H1 (cell line): ENCODE data around the gene TFDP1. TPM values are rescaled to one million over a fixed set of nuclear protein-coding genes. Genes with fewer than 3 reads are reported as not detected.

Source experiments
- CTCF ChIA-PET: fragments of 300-600 bp; sonication (Branson Sonifier 250); formaldehyde crosslinking; loops from one replicate; lab custom pipeline; 2021; ENCODE audit not compliant: partially characterized antibody; lab: Charles Lee
- POLR2A ChIA-PET: fragments of 300-600 bp; sonication (Branson Sonifier 250); formaldehyde crosslinking; loops from one replicate; lab custom pipeline; 2021; ENCODE audit warnings: inconsistent platforms; ENCODE audit not compliant: partially characterized antibody; lab: Charles Lee
- DNase-seq, 2 experiments: peaks; one replicate each; pipeline versions ENCODE4 v3.0.0 to v3.0.0-alpha.2; 2010 to 2022; ENCODE audit warnings: low spot score in 2 of 2, low read depth in 1 of 2, mixed read lengths in 1 of 2
- FAIRE-seq: peaks from 2 replicates; lab custom pipeline; 2011; peaks lifted over from hg19 to GRCh38; lab: Jason Lieb, UNC
- H2AFZ ChIP-seq: 2 replicates; pipeline ENCODE4 v1.8.1; 2012; ENCODE audit warnings: low read length, inconsistent platforms
- H2AK5ac ChIP-seq: 2 replicates; pipeline ENCODE4 v1.6.1; 2013; ENCODE audit warnings: low read depth, low read length
- H2BK120ac ChIP-seq: replicated peaks from 2 replicates; pipeline ENCODE3; 2013; ENCODE audit warnings: low read depth, low read length, inconsistent platforms
- H2BK12ac ChIP-seq: 2 replicates; pipeline ENCODE4 v1.6.1; 2013; ENCODE audit warnings: low read depth, low read length
- H2BK15ac ChIP-seq: 2 replicates; pipeline ENCODE4 v1.6.1; 2013; ENCODE audit warnings: low read length
- H2BK20ac ChIP-seq: 2 replicates; pipeline ENCODE4 v1.6.1; 2013; ENCODE audit warnings: low read length
- H2BK5ac ChIP-seq: 2 replicates; pipeline ENCODE4 v1.6.1; 2013; ENCODE audit warnings: low read depth, low read length
- H3K14ac ChIP-seq: 2 replicates; pipeline ENCODE4 v1.6.1; 2013; ENCODE audit warnings: inconsistent platforms; ENCODE audit not compliant: insufficient read length
- H3K18ac ChIP-seq: 2 replicates; pipeline ENCODE4 v1.6.1; 2013; ENCODE audit warnings: low read length; ENCODE audit errors: extremely low read depth
- H3K23ac ChIP-seq: 2 replicates; pipeline ENCODE4 v1.6.1; 2013; ENCODE audit warnings: inconsistent platforms; ENCODE audit not compliant: insufficient read length
- H3K23me2 ChIP-seq: 2 replicates; pipeline ENCODE4 v1.6.1; 2013; ENCODE audit warnings: low read depth, low read length
- H3K27ac ChIP-seq: 2 replicates; pipeline ENCODE4 v1.6.1; 2011; ENCODE audit warnings: low read depth, low read length, inconsistent platforms
- H3K27me3 ChIP-seq, 4 experiments: replicated peaks in 1 of 4; 1 replicate in 1 of 4; 2 replicates in 3 of 4; pipeline versions ENCODE4 v1.6.1 to v1.8.1; 2011 to 2013; ENCODE audit warnings: low read length in 3 of 4, mild to moderate bottlenecking in 3 of 4, inconsistent platforms in 2 of 4, mixed read lengths in 2 of 4, moderate library complexity in 1 of 4; ENCODE audit not compliant: control insufficient read depth in 3 of 4, insufficient read depth in 3 of 4; ENCODE audit errors: extremely low read depth in 1 of 4
- H3K36me3 ChIP-seq, 4 experiments: 2 replicates each; pipeline versions ENCODE4 v1.6.1 to v1.8.1; 2011 to 2013; ENCODE audit warnings: mild to moderate bottlenecking in 4 of 4, low read length in 3 of 4, moderate library complexity in 2 of 4, control low read depth in 1 of 4, inconsistent platforms in 1 of 4; ENCODE audit not compliant: insufficient read depth in 4 of 4, control insufficient read depth in 2 of 4
- H3K4ac ChIP-seq: replicated peaks from 2 replicates; pipeline ENCODE3; 2013; ENCODE audit warnings: low read length, low read depth, mixed read lengths, inconsistent platforms; ENCODE audit not compliant: insufficient read length
- H3K4me1 ChIP-seq, 4 experiments: replicated peaks in 1 of 4; 1 replicate in 1 of 4; 2 replicates in 3 of 4; pipeline versions ENCODE4 v1.6.1 to v1.8.1; 2011 to 2013; ENCODE audit warnings: low read length in 3 of 4, inconsistent platforms in 2 of 4, mixed read lengths in 1 of 4; ENCODE audit not compliant: insufficient read depth in 4 of 4, control insufficient read depth in 3 of 4
- H3K4me2 ChIP-seq, 2 experiments: 2 replicates each; pipeline versions ENCODE4 v1.6.1 to v1.8.1; 2011 to 2013; ENCODE audit warnings: low read depth in 2 of 2, low read length in 2 of 2, control low read depth in 1 of 2, inconsistent platforms in 1 of 2, mild to moderate bottlenecking in 1 of 2; ENCODE audit not compliant: insufficient read depth in 1 of 2
- H3K4me3 ChIP-seq, 4 experiments: fragments of 200-600, 300-600 bp in 1 of 4; sonication (generic), shearing (Covaris generic), sonication (Bioruptor Twin) in 1 of 4; 2 replicates each; pipeline versions ENCODE4 v1.5.1 to v1.8.1; 2011 to 2016; ENCODE audit warnings: low read length in 4 of 4, low read depth in 3 of 4, control low read depth in 2 of 4, inconsistent platforms in 2 of 4, mild to moderate bottlenecking in 2 of 4, mixed read lengths in 1 of 4, moderate library complexity in 1 of 4; ENCODE audit not compliant: insufficient read depth in 2 of 4; ENCODE audit errors: extremely low read depth in 1 of 4
- H3K56ac ChIP-seq: replicated peaks from 2 replicates; pipeline ENCODE3; 2013; ENCODE audit warnings: low read depth, mild to moderate bottlenecking, mixed read lengths, low read length, inconsistent platforms; ENCODE audit not compliant: insufficient read length
- H3K79me1 ChIP-seq: 2 replicates; pipeline ENCODE4 v1.6.1; 2013; ENCODE audit warnings: low read depth, low read length, control low read depth
- H3K79me2 ChIP-seq, 2 experiments: 2 replicates each; pipeline versions ENCODE4 v1.6.1 to v1.8.1; 2012 to 2013; ENCODE audit warnings: low read length in 2 of 2, mild to moderate bottlenecking in 2 of 2, inconsistent platforms in 1 of 2; ENCODE audit not compliant: insufficient read depth in 2 of 2, control insufficient read depth in 1 of 2
- H3K9ac ChIP-seq, 4 experiments: replicated peaks in 1 of 4; 1 replicate in 1 of 4; 2 replicates in 3 of 4; pipeline versions ENCODE4 v1.6.1 to v1.8.1; 2011 to 2013; ENCODE audit warnings: low read depth in 3 of 4, low read length in 3 of 4, control low read depth in 2 of 4, mild to moderate bottlenecking in 2 of 4, moderate library complexity in 2 of 4, inconsistent platforms in 1 of 4; ENCODE audit errors: extremely low read depth in 1 of 4
- H3K9me3 ChIP-seq, 2 experiments: 2 replicates each; pipeline versions ENCODE4 v1.6.1 to v1.8.1; 2012 to 2013; ENCODE audit warnings: mild to moderate bottlenecking in 2 of 2, moderate library complexity in 2 of 2, control low read depth in 1 of 2, inconsistent platforms in 1 of 2, low read depth in 1 of 2, low read length in 1 of 2, mixed read lengths in 1 of 2; ENCODE audit not compliant: insufficient read depth in 2 of 2
- H4K20me1 ChIP-seq, 2 experiments: replicated peaks in 1 of 2; 2 replicates each; pipeline versions ENCODE3 to v1.8.1; 2011 to 2013; ENCODE audit warnings: inconsistent platforms in 2 of 2, low read length in 2 of 2, mild to moderate bottlenecking in 1 of 2; ENCODE audit not compliant: insufficient read depth in 2 of 2, control insufficient read depth in 1 of 2
- H4K5ac ChIP-seq: 2 replicates; pipeline ENCODE4 v1.6.1; 2013; ENCODE audit warnings: low read length, low read depth, mixed read lengths, inconsistent platforms; ENCODE audit not compliant: insufficient read length
- H4K8ac ChIP-seq: 2 replicates; pipeline ENCODE4 v1.8.0; 2013; ENCODE audit warnings: mild to moderate bottlenecking, moderate library complexity, low read length, inconsistent platforms; ENCODE audit not compliant: insufficient read depth; ENCODE audit errors: extremely low read depth
- H4K91ac ChIP-seq: replicated peaks from 2 replicates; pipeline ENCODE3; 2013; ENCODE audit warnings: low read length, mixed read lengths, inconsistent platforms; ENCODE audit not compliant: insufficient read length
- PHF8 ChIP-seq: fragments of 200-600 bp; sonication (generic); conservative IDR thresholded peaks from 2 replicates; pipeline ENCODE4 v1.7.1; 2012; ENCODE audit warnings: low read depth, mild to moderate bottlenecking, inconsistent platforms, low read length, moderate library complexity
- WGBS, 2 experiments: shearing (Covaris generic) in 1 of 2; methylation state at CpG; one replicate each; pipeline versions ENCODE4 v1.1.6 to v1.1.7; 2013 to 2015; ENCODE audit warnings: low lambda C conversion rate in 2 of 2, mixed read lengths in 2 of 2, inconsistent platforms in 1 of 2, low coverage in 1 of 2, missing lambda C conversion rate in 1 of 2; ENCODE audit not compliant: insufficient replicate concordance in 2 of 2, insufficient coverage in 1 of 2, insufficient read length in 1 of 2; ENCODE audit errors: extremely low coverage in 1 of 2, missing lambda C conversion rate in 1 of 2; 5-methylcytosine and 5-hydroxymethylcytosine counted together
- polyA plus RNA-seq, 7 experiments: library from polyadenylated mRNA; depleted of rRNA in 3 of 7; stranded (reverse) in 5 of 7; unstranded in 2 of 7; fragments of >200 nt in 5 of 7; fragments of 200-250 nt in 2 of 7; gene quantifications; 1 replicate in 5 of 7; 2 replicates in 1 of 7; 4 replicates in 1 of 7; pipeline versions ENCODE4 v1.2.1 to v1.2.3, GENCODE V29; 2011 to 2013; ENCODE audit warnings: missing spikeins in 2 of 7, mixed read lengths in 2 of 7
- total RNA-seq: library from RNA; stranded (reverse); fragmentation: NEBNext Ultra II Directional; extraction: Animal tissue kit (Norgen Biotek cat#: 25700); gene quantifications from 2 replicates; pipeline ENCODE4 v1.2.1, GENCODE V29; 2021

The TFDP1 gene
- total and polyA plus RNA-seq, 2 of the 8 experiments (the other 6 are each of a cell fraction or from before 2014, with no cell fraction given), result 43.6 to 81.9 TPM

DNA sequence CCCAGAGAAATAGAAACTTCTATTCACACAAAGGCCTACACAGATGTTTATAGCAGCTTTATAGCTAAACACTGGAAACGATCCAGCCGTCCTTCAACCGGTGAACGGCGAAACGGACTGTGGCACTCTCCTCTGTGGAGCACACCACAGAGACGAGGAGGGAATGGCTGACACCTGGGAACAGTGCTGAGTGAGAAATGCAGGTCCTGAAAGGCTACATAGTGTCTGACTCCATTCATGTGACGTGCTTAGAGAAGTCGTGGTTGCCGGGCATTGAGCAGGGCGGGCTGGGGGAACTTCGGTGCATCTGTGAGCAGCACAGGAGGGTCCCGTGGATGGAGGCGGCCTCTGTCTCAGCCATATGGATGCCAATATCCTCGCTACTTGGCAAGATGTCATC, 79.4 kb downstream of the TFDP1 start:
- Histone ChIP-seq H3K27me3 (no peaks in the 10 kb centered on the region), H2BK20ac (no peak overlapping the region), H2BK120ac (no peak overlapping the region), H3K18ac (no peak overlapping the region), H3K23me2 (no peaks in the 10 kb centered on the region), H2BK5ac (no peak overlapping the region), H3K4me2 (no peak overlapping the region), H2BK15ac (no peak overlapping the region), H4K8ac (no peak overlapping the region), H3K9ac (no peak overlapping the region), H4K5ac (no peak overlapping the region), H3K36me3 (no peaks in the 10 kb centered on the region), H3K4me3 (no peak overlapping the region), H3K79me2 (no peaks in the 10 kb centered on the region), H4K20me1 (peaks cover 0 to 2% of the 10 kb centered on the region in 2 experiments), H4K91ac (no peak overlapping the region), H2BK12ac (no peak overlapping the region), H3K56ac (no peak overlapping the region), H3K79me1 (no peaks in the 10 kb centered on the region), H3K23ac (no peak overlapping the region), H3K9me3 (no peaks in the 10 kb centered on the region), H3K27ac (no peak overlapping the region), H2AK5ac (no peak overlapping the region), H3K14ac (no peak overlapping the region), H2AFZ (no peak overlapping the region), H3K4me1 (peaks cover 0 to 2% (median 0%) of the 10 kb centered on the region in 4 experiments; a peak in 2 of 7 replicates), H3K4ac (no peak overlapping the region)
- WGBS, 2 experiments, result 95% methylated on average over 15 of the region's 15 CpGs; no CpG with 5 or more reads in 1 of the 2 experiments
- no peak for TF ChIP-seq PHF8
- FAIRE-seq, result no peak
- CTCF ChIA-PET, result interaction anchor here (1.1 to 1.5 kb wide), 4 partner anchors 8 to 213 kb away, joined by 3 to 7 read pairs (median 4); no protein-coding TSS in a partner anchor
- no peak for DNase-seq
- POLR2A ChIA-PET, result no interaction called here
